Measurements from ENCODE around the gene STARD8.

GRCh38 chrX:68651110-68651509, 3.6 kb downstream of the STARD8 start:
- no peak for TF ChIP-seq CEBPB (IDR thresholded peaks at IDR 0.05)
- TF ChIP-seq CTCF (IDR thresholded peaks at IDR 0.05): no peak
- TF ChIP-seq RAD21 (conservative IDR thresholded peaks at IDR 0.05 in 1 of 2, IDR thresholded peaks at IDR 0.05 in 1 of 2): no peak
- no peak for TF ChIP-seq CBX2 (IDR thresholded peaks at IDR 0.05; ENCODE audit: borderline replicate concordance, low read depth)
- TF ChIP-seq TP53 (CRISPR knock-in tag; IDR thresholded peaks at IDR 0.05): no peak
- TF ChIP-seq RFX5 (IDR thresholded peaks at IDR 0.05): no peak
- no peak for TF ChIP-seq ZC3H11A (IDR thresholded peaks at IDR 0.05)
- no peak for TF ChIP-seq RARB (CRISPR knock-in tag; IDR thresholded peaks at IDR 0.05)
- no peak for TF ChIP-seq POLR2A (IDR thresholded peaks at IDR 0.05; ENCODE audit: low read length)
- TF ChIP-seq JUNB (IDR thresholded peaks at IDR 0.05): no peak
- no peak for TF ChIP-seq PHF8 (IDR thresholded peaks at IDR 0.05; ENCODE audit: borderline replicate concordance, low read depth)
- no peak for TF ChIP-seq MAX (IDR thresholded peaks at IDR 0.05)
- no peak for TF ChIP-seq REST (IDR thresholded peaks at IDR 0.05)
- no peak for TF ChIP-seq MAZ (IDR thresholded peaks at IDR 0.05; ENCODE audit: borderline replicate concordance, low read depth, low read length)

Data from A549 (cell line).